Bronchial epithelial cell (primary cell): Measurements from ENCODE around the gene KRT78. TPM values are rescaled to one million over a fixed set of nuclear protein-coding genes. Genes with fewer than 3 reads are reported as not detected.
"Not testable (repeated sequence)": the region's sequence is repeated elsewhere in the genome, so short reads cannot be mapped to it uniquely, and the experiment has no call there.

Experiments
- DNase-seq: peaks from one replicate; pipeline ENCODE4 v3.0.0-alpha.2; 2010; ENCODE audit warnings: low read depth
- FAIRE-seq: peaks from 2 replicates; lab custom pipeline; 2011; peaks lifted over from hg19 to GRCh38; lab: Jason Lieb, UNC
- H3K27me3 ChIP-seq: 2 replicates; pipeline ENCODE4 v1.5.1; 2011; ENCODE audit warnings: low read length; ENCODE audit not compliant: control insufficient read depth, insufficient read depth
- H3K36me3 ChIP-seq: 2 replicates; pipeline ENCODE4 v1.5.1; 2011; ENCODE audit warnings: low read length; ENCODE audit not compliant: control insufficient read depth, insufficient read depth
- H3K4me3 ChIP-seq: 2 replicates; pipeline ENCODE4 v1.5.1; 2011; ENCODE audit warnings: mild to moderate bottlenecking, low read depth, low read length, control low read depth
- CTCF ChIP-seq: IDR thresholded peaks from 2 replicates; pipeline ENCODE4 v1.5.1; 2011; ENCODE audit warnings: mild to moderate bottlenecking, moderate library complexity, low read length, control low read depth, inconsistent platforms; ENCODE audit not compliant: insufficient read depth, severe bottlenecking
- total RNA-seq: library from RNA; depleted of rRNA; stranded (reverse); fragments of >200 nt; gene quantifications from 2 replicates; pipeline ENCODE4 v1.2.1, GENCODE V29; 2014

The KRT78 gene
- total RNA-seq, 1 donor from 2014 or later, result 5.3 TPM

DNA sequence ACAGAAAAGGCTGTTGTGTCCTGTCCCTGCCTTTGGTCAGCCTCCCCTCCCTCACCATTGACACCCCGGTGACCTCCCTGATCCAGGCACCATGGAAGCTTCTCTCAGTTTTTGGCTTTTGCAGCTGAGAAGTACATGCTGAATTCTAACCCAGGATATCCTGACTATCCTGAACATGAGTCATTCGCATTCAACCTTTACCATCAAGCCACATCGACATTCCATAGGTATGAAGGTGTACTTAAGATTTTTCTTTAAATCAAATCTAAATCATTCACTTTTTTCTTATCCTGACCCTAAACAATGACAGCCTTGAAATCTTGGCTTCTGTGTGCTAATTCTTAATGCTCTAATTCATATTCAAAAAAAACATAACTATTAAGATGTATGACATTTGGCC is 8.7 kb upstream of the KRT78 start:
- FAIRE-seq (peak; percentile 84), DNase-seq (peak; percentile 84)
- H3K27me3 ChIP-seq, result no peaks in the 10 kb centered on the region
- TF ChIP-seq CTCF, result no peak
- H3K36me3 ChIP-seq, result no peaks in the 10 kb centered on the region
- H3K4me3 ChIP-seq, result no peak overlapping the region

DNA sequence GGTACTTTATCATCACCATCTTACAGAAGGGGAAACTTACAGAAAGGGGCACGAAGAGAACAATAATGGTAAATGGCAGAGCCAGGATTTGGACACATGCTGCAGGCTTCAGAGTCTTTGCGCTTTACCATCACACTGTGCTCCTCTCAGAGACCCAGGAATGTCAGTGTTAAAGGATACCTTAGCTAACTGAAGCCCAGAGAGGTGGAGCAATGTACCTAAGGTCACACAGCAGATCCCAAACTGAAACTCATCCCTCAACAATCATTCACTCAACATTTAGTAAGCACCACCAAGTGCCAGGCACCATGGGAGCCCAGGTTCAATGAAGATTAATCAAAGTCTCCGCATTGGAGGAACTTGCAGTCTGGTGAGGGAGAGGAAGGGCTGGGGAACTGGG is 8.0 kb upstream of the KRT78 start:
- FAIRE-seq, result peak; percentile 88
- no peaks in the 10 kb centered on the region for H3K36me3 ChIP-seq
- no peak overlapping the region for H3K4me3 ChIP-seq
- TF ChIP-seq CTCF, result no peak
- DNase-seq, result no peak
- no peaks in the 10 kb centered on the region for H3K27me3 ChIP-seq

GRCh38 chr12:52856077-52856476 is 7.3 kb upstream of the KRT78 start:
- not testable (repeated sequence) for H3K4me3 ChIP-seq, H3K27me3 ChIP-seq, H3K36me3 ChIP-seq, DNase-seq, FAIRE-seq

- FAIRE-seq (no peak), DNase-seq (no peak)
- no peaks in the 10 kb centered on the region for H3K27me3 ChIP-seq
- H3K36me3 ChIP-seq, result no peaks in the 10 kb centered on the region
- no peak for TF ChIP-seq CTCF
- H3K4me3 ChIP-seq, result no peak overlapping the region
These were observed 3.0 kb upstream of the KRT78 start for GRCh38 chr12:52851787-52852186.

DNA sequence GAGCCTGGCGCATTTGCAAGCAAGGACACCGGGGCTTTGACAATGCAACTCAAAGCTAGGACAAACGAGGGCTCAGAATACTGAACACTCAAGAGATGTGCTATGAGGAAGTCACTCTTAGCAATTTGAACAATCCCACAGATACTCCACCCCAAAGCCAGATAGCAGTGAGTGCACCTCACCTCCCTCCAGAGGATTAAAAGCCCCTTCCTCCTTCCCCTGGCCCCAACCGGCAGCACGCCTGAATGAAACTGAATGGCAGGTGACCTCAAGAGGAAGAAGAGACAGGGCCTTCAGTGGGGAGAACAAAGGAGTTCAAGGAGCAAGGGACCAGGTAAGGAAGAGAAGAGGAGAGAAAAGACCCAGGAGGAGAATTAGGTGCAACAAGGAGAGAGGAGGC is 1.9 kb upstream of the KRT78 start:
- H3K4me3 ChIP-seq, result no peak overlapping the region
- TF ChIP-seq CTCF, result no peak
- no peak for DNase-seq
- FAIRE-seq, result no peak
- H3K27me3 ChIP-seq, result no peaks in the 10 kb centered on the region
- no peaks in the 10 kb centered on the region for H3K36me3 ChIP-seq

DNA sequence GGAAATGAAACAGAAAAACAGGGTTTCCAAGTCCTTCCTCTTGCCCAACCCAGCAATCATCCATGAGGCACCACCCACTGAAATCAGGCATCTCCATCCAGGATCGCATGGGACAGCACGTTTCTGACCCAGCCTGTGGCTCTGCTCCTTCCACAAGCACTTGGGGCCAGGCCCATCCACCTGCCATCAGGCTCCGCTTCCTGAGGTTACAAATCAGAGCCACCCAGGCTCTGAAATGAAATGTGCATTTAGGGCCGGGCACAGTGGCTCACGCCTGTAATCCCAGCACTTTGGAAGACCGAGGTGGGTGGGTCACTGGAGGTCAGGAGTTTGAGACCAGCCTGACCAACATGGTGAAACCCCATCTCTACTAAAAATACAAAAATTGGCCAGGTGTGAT is 717 bp upstream of the KRT78 start:
- no peak for TF ChIP-seq CTCF
- FAIRE-seq (no peak), DNase-seq (no peak)
- Histone ChIP-seq H3K36me3 (no peaks in the 10 kb centered on the region), H3K4me3 (no peak overlapping the region), H3K27me3 (no peaks in the 10 kb centered on the region)
